ELR (cell line): ENCODE data around the gene CEMP1.
A peak's percentile ranks its signal among the peaks of the same experiment; 100 is the strongest.

Source experiments
- DNase-seq: peaks from one replicate; pipeline ENCODE4 v3.0.0-alpha.2; 2015; ENCODE audit warnings: low read depth

CEMP1 gene

DNA sequence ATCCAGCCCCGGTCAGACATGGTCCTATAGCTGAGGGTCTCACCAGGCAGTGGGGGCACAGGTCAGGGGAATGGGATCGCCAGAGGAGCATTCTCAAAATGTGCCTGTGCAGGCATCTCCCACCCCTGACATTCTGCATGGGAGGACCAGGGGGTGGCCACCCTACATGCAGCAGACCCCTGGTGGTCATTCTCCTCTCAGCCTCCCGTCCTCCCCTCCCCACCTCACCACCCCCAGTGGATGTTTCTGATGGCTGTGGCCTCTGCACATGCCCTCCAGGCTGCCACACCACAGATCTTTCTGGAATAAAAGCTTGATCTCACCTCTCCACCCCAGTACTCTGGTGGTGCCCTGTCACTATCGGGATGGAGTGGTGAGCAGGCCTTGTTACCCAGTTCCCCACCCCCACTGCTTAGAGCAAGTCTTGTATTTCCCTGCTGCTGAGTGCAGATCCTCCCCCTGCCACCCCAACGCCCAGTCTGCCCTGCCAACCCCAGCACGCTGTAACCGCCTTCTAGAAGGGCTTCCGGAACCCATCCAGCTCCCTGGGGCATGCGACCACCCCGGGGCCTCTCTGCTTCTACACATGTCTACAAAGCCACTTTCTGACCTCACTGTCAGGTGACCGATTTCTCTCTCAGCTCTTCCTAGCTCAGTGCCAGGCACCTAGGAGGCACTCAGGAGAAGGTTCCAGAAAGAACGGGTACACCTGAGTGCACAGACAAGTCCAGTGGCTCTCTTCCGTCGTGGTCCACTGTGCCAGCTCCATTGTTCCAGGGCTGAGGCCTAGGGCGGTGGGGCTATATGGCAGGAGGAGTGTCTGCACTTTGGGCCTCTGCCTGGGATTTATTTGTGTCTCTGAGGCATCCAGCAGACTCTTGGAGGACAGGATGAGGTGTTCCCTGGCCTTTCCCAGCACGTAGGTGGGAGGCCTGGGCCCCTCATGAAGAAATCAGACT is 47.0 kb downstream of the CEMP1 start:
- no peak for DNase-seq

DNA sequence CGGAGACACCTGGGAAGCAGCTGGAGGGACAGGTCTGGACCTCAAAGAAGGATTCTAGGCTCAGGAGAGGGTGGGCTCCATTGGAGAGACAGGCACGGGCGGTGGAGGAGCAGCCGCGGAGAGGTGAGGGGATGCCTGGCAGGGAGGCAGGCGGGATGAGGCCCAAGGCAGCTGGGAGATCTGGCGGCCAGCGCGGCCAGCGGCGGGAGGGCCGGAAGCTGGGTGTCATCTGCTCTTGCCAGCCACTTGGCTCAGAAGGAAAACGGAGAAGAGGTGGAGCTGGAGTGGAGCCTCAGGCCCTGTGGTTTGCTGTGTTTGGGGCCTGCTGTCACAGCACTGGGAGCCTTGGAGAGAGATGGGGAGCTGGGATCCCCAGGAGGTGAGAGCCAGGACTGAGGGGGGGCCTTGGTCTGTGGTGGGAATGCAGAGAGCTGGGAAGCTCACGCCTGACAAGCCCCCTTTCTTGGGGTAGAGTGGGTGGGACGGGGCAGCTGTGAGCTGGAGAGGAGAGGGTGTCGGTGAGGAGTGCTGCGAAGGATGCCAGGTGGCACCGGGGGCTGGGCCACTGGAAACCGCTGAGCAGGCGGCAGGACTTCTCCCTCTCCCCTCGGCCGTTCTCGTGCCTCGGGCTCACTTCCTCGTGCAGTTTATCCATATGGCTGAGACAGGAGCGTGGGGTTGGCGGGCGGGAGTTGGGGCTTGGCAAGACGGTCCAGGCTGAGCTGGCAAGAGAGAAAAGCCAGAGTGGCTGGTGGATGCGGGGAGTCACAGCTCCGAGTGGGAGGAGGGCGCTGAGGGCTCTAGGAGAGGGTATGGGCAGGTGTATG is 48.3 kb downstream of the CEMP1 start:
- DNase-seq, result peak; percentile 65

DNA sequence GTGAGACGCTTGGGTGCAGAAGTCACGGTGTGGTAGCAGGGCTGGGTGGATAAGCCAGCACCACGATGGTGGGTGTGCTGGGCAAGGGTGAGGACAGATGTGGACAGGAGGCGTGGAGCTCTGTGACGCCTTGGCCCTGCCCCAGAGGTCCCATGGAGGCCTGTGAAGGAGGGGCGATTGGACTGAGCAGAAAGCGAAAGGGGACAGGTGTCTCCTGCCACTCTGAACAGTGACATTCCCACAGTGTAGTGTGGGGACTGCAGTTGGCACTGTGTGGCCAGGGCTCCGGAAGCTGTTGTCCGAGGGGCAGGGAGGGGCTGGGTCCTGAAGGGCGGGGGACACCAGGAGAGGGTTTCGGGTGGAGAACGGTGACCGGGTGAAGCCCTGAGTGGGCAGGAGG is 49.0 kb downstream of the CEMP1 start:
- DNase-seq, result no peak

DNA sequence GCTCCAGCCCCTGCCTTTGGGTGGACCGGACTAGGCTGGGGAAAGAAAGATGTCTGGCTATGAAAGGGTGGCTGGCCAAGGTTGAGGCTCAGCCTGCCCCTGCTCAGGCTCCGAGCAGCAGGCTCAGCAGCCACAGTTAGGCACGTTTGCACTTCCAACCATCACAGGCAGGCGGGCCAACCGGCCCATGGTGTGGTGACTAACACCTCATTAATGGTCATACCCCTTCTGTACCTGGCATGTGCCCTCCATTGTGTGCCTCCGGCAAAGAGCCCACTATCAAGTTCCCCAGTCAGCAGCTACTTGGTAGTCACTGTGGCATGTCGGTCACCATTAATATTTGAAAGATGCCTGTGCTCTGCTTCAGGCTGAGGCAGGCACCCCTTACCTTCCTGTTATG is 49.5 kb downstream of the CEMP1 start:
- DNase-seq, result no peak

DNA sequence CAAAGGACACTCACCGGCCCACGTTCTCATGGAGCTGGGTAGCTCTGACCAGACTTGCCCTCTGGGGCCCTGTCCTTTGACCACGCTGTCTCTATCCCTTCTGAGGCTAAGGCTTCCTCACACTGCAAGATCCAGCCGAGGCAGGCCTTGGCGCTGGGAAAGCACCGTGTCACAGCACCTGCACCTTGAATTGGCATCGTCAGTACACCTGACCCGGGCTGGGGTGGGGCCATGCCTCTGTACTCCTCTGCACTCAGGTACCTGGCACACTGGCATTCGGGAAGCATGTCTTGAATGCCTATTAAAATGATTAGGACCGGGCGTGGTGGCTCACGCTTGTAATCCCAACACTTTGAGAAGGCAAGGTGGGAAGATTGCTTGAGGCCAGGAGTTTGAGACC is 50.3 kb downstream of the CEMP1 start:
- no peak for DNase-seq
